COLO668 (cell line): Measurements from ENCODE around the gene CDSN.

Experiments
- DNase-seq: peaks from one replicate; lab custom pipeline; 2025; ENCODE audit not compliant: unreplicated experiment; lab: John Stamatoyannopoulos, UW

CDSN gene

GRCh38 chr6:31149827-31150447, 29.7 kb upstream of the CDSN start:
- DNase-seq = no peak

GRCh38 chr6:31145386-31145785, 25.1 kb upstream of the CDSN start:
- no peak for DNase-seq

DNA sequence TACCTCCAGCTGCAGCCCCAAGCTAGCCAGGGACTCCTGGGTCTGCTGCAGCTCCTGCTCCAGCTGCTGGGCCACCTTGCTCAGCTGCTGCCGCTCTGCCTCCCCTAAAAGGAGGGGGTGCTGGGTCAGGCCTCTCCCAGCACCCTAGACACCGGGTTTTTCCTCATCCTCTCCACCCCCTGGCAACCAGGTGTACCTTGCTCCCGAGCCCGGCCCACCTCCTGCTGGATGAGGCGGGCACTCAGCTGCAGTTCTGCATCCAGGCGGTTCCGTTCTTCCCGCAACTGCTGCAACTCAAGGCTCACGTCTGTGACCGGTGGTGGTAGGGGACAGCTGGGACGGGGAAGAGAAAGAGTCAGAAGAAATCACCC, 24.7 kb upstream of the CDSN start:
- no peak for DNase-seq

DNA sequence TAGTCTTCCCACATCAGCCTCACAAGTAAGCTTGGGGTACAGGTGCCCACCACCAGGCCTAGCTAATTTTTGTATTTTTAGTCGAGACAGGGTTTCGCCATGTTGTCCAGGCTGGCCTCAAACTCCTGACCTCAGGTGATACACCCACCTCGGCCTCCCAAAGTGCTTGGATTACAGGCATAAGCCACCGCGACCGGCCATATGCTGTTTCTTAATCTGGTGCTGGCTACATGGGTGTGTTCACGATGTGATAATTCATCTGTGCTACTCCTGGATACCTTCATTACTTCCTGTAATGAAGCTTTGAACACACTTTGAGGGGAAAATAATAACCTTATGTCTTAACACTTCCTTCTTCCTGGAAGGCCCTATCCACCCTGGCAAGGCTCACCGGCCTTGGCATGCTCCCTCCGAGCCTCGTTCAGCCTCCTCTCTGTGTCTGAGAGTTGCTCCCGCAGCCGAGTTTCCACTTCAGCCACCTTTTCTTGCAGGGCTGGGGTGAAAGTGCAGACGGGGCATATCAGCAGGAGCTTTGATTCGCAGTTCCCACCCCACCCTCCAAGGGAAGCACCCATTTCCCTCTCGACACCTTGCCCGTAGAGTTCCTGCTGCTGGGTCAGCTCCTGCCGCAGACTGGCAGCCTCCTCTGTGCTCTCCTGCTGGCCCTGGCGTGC, 24.2 kb upstream of the CDSN start:
- DNase-seq = no peak

DNA sequence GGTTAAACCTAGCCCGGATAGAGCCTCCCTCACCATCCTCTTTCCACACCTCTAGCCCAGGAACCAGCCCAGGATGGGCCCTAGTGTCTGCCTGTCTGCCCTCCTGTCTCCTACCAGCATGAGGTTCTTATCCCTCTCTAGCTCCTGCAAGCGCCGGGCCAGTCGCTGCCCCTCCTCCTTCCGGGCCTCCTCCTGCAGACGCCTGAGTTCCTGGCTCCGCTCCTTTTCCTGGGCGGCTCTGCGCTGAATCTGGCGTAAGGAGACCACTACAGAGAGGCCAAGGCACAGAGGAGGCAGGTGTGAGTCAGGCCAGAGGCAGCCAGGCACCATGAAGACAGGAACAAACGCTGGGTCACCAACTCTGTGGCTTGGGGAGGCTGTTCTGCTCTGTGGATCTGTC, 22.9 kb upstream of the CDSN start:
- no peak for DNase-seq

GRCh38 chr6:31142361-31142761, 22.1 kb upstream of the CDSN start:
- no peak for DNase-seq

- DNase-seq = no peak
These were observed 20.4 kb upstream of the CDSN start for GRCh38 chr6:31140643-31141042.

DNA sequence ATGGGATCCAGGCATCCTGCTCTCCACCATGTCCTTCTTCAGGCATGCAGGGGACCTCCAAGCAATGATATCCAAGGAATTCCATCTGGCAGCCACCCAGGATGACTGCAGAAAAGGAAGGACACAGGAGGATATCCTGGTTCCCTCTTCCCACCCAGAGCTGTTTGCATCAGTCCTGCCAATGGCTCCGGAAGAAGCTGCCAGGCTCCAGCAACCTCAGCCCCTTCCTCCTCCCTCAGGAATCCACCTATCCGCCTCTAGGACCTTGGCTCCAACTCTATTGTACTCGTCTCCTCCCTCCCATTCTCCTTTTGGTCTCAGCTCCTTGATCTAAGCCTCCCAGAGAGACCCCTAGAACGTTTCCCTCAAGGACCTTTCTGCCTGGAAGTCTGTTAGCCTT, 19.4 kb upstream of the CDSN start:
- DNase-seq = no peak

DNA sequence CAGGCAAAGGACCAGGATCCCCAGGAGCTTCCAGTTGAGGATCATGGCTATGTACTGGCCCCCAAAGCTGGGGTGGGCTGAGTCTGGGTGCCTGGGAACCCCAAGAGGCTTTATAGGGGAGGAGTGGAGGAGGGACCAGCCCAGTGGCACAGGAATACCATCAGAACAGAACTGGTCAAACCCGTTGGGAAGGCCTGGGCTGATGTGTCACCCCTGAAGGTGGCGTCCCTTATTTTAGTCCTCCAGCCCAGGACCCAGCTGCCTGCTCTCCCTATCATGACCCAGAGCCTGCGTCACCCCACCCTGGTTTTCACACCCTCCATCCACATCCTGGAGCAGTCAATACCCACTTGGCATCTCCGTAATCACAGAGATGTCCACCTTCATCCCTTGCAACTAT, 18.7 kb upstream of the CDSN start, which contains the start of gene PSORS1C2:
TSS of gene PSORS1C2 (minus strand) at position 85 of the 400 bp plus-strand sequence. CDS start at position 45, 40 bp downstream.
- no peak for DNase-seq

DNA sequence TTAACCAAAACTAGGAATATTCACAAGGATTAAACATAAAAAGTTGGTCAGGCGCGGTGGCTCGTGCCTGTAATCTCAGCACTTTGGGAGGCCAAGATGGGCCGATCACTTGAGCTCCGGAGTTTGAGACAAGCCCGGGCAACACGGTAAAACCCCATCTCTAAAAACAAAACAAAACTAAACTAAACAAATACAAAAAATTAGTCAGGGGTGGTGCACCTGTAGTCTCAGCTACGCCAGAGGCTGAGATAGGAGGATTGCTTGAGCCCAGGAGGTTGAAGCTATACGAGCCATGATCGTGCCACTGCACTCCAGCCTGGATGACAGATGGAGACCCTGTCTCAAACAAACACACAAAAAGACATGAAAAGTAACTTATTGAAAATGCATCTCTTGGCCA, 15.5 kb upstream of the CDSN start:
- DNase-seq = no peak

DNA sequence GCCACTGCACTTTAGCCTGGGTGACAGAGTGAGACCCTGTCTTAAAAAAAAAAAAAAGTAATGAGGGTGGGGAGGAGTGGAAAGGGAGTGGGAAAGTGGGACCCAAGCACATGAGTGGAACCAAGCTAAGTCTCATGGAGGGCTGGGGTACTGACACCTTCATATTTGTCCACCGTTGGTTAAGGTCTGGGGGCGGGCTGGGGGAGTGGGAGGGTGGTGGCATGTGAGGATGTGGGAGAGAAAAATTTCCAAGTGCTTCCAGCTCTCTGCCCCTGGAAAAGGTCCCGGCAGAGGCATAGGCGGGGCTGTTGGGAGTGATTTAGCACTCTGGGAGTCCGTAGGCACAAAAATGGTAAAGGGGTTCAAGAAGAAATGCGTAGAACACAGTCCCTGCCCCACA, 12.6 kb upstream of the CDSN start:
- DNase-seq = no peak

DNA sequence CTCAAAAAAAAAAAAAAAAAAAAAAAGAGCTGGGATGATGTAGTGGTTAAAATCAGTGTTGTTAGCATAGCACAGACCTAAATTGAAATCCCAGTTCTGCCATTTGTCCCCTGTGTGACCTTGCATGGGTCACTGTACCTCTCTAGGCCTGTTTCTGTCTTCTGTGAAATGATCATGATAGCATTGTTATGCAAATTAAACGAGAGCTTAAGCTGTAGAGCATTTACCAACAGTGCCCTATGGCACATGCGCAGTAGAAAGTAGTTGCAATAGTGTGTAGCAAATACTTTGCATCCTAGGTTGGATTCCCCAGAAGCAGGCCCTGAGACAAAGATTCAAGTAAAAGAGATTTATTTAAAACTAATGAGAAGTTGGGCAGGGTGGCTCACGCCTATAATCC, 11.3 kb upstream of the CDSN start:
- no peak for DNase-seq

DNA sequence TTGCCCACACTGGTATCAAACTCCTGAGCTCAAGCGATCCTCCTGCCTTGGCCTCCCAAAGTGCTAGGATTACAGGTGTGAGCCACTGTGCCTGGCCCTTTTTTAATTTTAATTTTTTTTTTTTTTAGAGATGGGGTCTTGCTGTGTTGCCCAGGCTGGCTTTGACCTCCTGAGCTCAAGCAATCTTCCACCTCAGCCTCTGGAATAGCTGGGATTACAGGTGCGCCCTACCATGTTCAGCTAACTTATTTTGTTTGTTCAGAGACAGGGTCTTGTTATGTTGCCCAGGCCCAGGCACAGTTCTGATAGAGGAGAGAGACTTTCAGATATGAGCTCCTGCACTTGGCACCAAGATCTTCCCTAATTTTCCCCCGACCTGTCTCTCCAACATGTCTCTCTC, 10.5 kb upstream of the CDSN start:
- DNase-seq = no peak

DNA sequence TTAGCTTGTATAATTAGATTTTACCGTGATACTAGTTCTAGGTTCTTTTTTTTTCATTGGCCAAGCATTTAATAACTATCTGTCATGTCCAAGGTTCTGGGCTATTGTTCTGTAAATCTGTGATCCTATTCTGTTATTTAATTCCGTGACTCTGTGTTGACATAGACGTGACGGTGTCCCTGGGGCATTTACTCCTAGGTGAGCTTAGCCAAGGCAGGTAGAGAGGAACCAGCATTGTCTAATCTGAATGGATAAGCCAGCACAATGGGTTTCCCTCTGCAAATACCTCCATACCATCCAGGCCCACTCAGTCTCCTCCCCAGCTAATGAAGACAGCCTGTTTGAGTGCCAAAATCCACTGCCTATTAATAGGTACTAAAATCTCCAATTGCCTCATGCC, 8.9 kb upstream of the CDSN start:
- no peak for DNase-seq

GRCh38 chr6:31128093-31128676, 7.9 kb upstream of the CDSN start:
- DNase-seq = peak; percentile 45

DNA sequence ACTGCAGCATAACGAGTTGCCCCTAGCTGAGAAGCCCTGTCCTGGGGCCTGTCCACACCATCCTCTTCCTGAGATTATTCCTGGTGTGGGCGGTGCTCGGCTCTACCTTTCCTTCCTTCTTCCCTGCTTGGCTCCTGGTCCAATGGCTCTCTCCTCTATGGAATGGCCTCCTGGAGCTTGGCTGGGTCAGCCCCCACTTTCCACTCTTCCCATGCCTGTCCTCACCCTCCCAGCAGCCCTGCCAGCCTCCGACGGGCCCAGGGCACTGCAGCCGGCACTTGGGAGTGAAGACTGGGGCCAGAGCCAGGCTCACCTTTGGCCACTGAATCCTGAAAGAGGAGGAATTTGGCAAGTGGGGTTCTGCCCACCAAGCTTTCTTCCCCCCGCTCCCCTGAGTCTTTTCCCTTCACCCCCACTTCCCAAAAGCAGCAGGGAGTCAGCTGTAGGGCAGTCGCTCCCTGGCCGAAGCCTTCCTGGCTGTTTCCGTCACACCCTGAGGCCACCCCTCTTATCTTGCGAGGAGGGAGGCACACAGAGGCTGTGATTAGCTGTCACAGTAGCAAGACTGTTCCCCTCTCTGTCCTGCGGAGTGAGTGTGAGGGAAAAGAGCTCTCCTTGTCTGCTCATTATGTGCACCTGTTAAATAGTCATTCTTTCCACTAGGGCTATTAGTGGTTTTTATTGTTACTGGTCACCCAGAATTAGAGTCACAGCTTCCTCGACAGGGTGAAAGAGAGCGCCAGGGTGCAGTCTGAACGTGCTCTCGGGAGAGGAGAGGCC, 6.3 kb upstream of the CDSN start:
- DNase-seq = no peak

DNA sequence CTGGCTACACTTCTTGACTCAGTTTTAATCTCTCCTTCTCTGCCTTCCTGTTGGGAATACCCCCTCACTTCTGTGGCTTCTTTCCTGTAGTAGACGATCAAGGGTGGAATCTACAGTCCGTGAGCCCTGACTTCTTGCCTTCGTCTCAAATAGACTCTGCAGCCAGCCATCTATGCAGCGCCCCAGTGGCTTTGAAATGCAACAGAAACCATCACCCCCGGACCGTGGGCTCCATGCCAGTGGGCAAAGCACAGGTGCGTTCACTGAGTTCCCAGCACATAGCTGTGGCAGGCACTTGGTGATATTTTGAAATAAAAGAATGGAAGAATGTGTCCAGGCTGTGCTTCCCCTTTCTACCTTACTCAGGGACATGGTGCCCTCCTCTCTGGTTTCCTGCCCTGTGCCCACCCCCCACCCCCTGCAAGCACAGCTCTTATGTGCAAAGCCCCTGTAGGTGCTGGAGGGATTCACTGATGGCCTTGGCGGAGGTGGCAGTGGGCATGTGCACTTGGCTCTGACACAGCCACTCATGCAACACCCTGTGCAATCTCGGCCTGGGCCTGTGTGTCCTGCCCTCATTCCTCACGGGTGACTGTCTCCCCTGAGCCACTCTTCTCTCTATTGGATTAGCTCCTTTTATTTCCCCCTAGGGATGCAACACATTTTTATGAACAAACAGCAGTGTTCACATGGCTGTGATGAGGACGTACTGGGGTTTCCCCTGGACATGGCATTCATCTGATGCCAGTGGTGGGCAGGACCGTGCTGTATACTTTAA, 5.5 kb upstream of the CDSN start:
- DNase-seq = no peak

- no peak for DNase-seq
These were observed 4.9 kb upstream of the CDSN start for GRCh38 chr6:31125162-31125561.

DNA sequence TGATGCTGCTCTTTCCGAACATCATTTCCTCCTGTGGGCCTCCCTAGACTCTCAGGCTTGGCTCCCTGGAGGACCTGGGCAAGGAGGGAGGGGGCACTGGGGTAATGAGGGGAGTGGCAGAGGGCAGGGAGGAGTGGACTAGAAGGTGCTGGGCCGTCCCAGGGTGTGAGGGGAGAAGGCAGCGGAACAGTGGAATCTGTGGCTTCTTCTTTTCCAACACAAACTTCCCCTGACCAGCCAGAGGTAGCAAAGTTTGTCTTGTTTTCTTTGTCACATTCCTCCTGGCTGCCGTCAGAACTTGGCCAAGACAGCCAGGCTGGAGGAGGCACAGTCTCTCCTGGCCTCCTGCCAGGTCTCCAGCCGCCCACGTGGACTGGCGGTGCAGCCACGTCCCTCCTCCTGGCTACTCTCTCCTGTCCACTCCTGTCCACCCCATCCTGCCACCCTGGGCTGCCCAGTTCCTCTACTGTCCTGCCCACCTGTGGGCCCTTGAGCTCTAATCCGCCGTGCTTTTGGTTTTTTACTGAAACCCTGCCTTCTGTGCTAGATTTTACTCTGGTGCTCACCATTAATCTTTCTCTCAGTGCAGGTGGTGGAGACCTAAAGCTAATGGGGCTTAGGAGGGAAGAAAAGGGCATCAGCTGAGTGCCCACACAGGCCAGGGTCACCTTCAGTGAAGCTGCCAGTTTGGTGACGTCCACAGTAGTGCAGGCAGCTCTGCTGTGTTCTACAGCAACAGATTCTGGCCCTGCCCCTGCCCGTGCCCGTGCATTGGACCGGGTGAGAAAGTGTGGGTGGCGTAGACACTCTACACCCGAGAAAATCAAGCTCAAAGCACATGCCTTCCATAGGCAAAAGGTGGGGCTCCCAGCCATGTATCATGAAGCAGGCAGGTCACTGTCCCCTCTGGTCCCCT, 2.8 kb upstream of the CDSN start:
- no peak for DNase-seq

- no peak for DNase-seq
These were observed 1.0 kb upstream of the CDSN start for GRCh38 chr6:31121131-31121790.
